Adrenal gland (tissue), 12 donors: ENCODE results near the gene NUDT2. TPM values are rescaled to one million over a fixed set of nuclear protein-coding genes. Genes with fewer than 3 reads are reported as not detected.
"Not testable (repeated sequence)": the region's sequence is repeated elsewhere in the genome, so short reads cannot be mapped to it uniquely, and the experiment has no call there.

Source experiments
- DNase-seq, 7 donors: peaks; one replicate each; pipeline ENCODE4 v3.0.0-alpha.2; 2019 to 2020
- H3K27ac ChIP-seq, 5 donors: fragments of 200-600 bp; sonication (generic) in 4 of 5; 1 replicate in 3 of 5; 2 replicates in 2 of 5; pipeline versions ENCODE4 v1.5.1 to v1.8.0; 2016 to 2020; ENCODE audit warnings: mild to moderate bottlenecking in 1 of 5
- H3K27me3 ChIP-seq: fragments of 200-600 bp; 2 replicates; pipeline ENCODE4 v1.8.0; 2021
- H3K36me3 ChIP-seq, 2 donors: fragments of 200-600 bp; replicated peaks in 1 of 2; 1 replicate in 1 of 2; 2 replicates in 1 of 2; pipeline versions ENCODE4 v1.5.1 to v1.8.0; 2018 to 2022
- H3K4me1 ChIP-seq, 2 donors: fragments of 200-600 bp; replicated peaks in 1 of 2; 1 replicate in 1 of 2; 2 replicates in 1 of 2; pipeline versions ENCODE4 v1.5.1 to v1.8.0; 2018 to 2021
- H3K4me3 ChIP-seq, 4 donors: fragments of 200-600 bp; sonication (generic) in 3 of 4; one replicate each; pipeline ENCODE4 v1.5.1; 2016 to 2018
- H3K9me3 ChIP-seq, 3 donors: fragments of 200-600 bp; sonication (generic) in 1 of 3; replicated peaks in 1 of 3; 1 replicate in 2 of 3; 2 replicates in 1 of 3; pipeline versions ENCODE4 v1.5.1 to v1.8.0; 2016 to 2021
- POLR2A ChIP-seq, 2 donors: fragments of 450-650 bp; IDR thresholded peaks; one replicate each; pipeline ENCODE4 v1.6.1; 2017; ENCODE audit warnings: antibody characterized with exemption in 2 of 2, mild to moderate bottlenecking in 2 of 2, moderate library complexity in 1 of 2
- WGBS, 4 donors: extraction: QIAGEN DNeasy Blood & Tissue Kit in 2 of 4; methylation state at CpG; one replicate each; pipeline versions ENCODE4 v1.1.5 to v1.1.7; 2013 to 2017; 5-methylcytosine and 5-hydroxymethylcytosine counted together
- intact Hi-C, 2 donors: fragments of 100-400 bp; cut with DNase I; formaldehyde crosslinking; loops; one replicate each; pipeline versions ENCODE4 v1.14.1 to v1.15.0; 2022 to 2023
- polyA plus RNA-seq, 3 donors: library from polyadenylated mRNA; stranded (reverse); fragments of 200-250 nt in 2 of 3; fragments of 350-450 nt in 1 of 3; fragmentation: Illumina TruSeq in 1 of 3; extraction: RNeasy Lipid Tissue Mini Kit (QIAGEN cat#74804) in 1 of 3; gene quantifications; one replicate each; pipeline ENCODE4 v1.2.3, GENCODE V29; 2013 to 2014
- total RNA-seq, 9 donors: library from RNA; depleted of rRNA in 4 of 9; stranded (reverse); fragments of >200 nt in 4 of 9; fragments of 120-200 nt in 1 of 9; fragmentation: NEBNext Ultra II Directional in 1 of 9; extraction: Animal tissue kit (Norgen Biotek cat#: 25700) in 1 of 9; gene quantifications; one replicate each; pipeline versions ENCODE4 v1.1.0 to v1.2.4, GENCODE V29; 2013 to 2023
- TF ChIP-seq, protein P1 (sequence below), 6 experiments: fragments of 450-650 bp in 4 of 6; fragments of 200-600 bp in 2 of 6; sonication (generic) in 1 of 6; IDR thresholded peaks; 1 replicate in 5 of 6; 2 replicates in 1 of 6; pipeline versions ENCODE4 v1.5.1 to v1.8.0; 2016 to 2021; ENCODE audit warnings: antibody characterized with exemption in 6 of 6, mild to moderate bottlenecking in 2 of 6, moderate library complexity in 1 of 6
- donor health status: healthy with polysubstance abuse.
- donor health status: Bipolar disorder and iron deficiency.
- donor health status: DM: yes; HTN: yes; CAD: no.
- donor health status: DM: no; HTN: no; CAD: no.
- donor health status: DM: no; HTN: no; CAD: no.
- donor health status: DM: yes; HTN: yes; CAD: no.

Gene NUDT2
- total and polyA plus RNA-seq, 12 donors, result 11.3 to 55.0 (median 33.4) TPM

DNA sequence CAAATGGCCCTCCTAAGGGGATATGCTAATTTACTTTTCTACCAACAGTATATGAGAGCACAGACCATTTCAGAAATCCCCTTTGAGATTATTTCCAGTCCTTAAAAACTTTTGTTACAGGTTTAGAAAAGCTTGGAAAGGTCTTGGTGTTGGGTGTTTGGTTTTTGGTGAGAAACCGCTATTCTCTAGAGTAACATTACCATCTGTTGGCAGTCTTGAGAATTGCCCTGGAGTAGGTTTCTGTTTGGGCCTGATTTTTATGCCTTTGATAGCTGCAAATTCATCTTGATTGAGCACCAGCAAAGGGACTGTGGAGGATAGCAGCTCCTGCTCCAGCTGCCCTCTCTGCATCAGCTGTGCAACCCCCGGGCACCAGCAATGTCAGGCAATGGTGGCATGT is 8.0 kb downstream of the NUDT2 start:
- Histone ChIP-seq H3K36me3 (peaks cover 0 to 20% of the 10 kb centered on the region in 2 donors), H3K9me3 (no peaks in the 10 kb centered on the region), H3K4me1 (peaks cover 0 to 11% of the 10 kb centered on the region in 2 donors), H3K27me3 (no peaks in the 10 kb centered on the region), H3K27ac (no peak overlapping the region), H3K4me3 (no peak overlapping the region)
- intact Hi-C loops, result loop anchor here in 1 of 2 donors (5.0 to 10.0 kb wide), 2 partner anchors 40 to 267 kb away; partner anchors contain the start of gene MYORG
- no peak for DNase-seq
- WGBS, 4 donors, result 94 to 100% (median 95%) methylated on average over 2 of the region's 2 CpGs
- TF ChIP-seq POLR2A (IDR thresholded peaks at IDR 0.05), result no peak
- TF ChIP-seq, protein P1, sequence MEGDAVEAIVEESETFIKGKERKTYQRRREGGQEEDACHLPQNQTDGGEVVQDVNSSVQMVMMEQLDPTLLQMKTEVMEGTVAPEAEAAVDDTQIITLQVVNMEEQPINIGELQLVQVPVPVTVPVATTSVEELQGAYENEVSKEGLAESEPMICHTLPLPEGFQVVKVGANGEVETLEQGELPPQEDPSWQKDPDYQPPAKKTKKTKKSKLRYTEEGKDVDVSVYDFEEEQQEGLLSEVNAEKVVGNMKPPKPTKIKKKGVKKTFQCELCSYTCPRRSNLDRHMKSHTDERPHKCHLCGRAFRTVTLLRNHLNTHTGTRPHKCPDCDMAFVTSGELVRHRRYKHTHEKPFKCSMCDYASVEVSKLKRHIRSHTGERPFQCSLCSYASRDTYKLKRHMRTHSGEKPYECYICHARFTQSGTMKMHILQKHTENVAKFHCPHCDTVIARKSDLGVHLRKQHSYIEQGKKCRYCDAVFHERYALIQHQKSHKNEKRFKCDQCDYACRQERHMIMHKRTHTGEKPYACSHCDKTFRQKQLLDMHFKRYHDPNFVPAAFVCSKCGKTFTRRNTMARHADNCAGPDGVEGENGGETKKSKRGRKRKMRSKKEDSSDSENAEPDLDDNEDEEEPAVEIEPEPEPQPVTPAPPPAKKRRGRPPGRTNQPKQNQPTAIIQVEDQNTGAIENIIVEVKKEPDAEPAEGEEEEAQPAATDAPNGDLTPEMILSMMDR (IDR thresholded peaks at IDR 0.05), result no peak

GRCh38 chr9:34338079-34338478 is 8.7 kb downstream of the NUDT2 start:
- peaks cover 6 to 17% of the 10 kb centered on the region in 2 donors for H3K4me1 ChIP-seq
- H3K27ac ChIP-seq, DNase-seq, H3K9me3 ChIP-seq, H3K4me3 ChIP-seq, H3K27me3 ChIP-seq: not testable (repeated sequence)
- peaks cover 0 to 20% of the 10 kb centered on the region in 2 donors for H3K36me3 ChIP-seq
- intact Hi-C loops, result loop anchor here in 1 of 2 donors (5.0 to 10.0 kb wide), 2 partner anchors 39 to 267 kb away; partner anchors contain the start of gene MYORG

DNA sequence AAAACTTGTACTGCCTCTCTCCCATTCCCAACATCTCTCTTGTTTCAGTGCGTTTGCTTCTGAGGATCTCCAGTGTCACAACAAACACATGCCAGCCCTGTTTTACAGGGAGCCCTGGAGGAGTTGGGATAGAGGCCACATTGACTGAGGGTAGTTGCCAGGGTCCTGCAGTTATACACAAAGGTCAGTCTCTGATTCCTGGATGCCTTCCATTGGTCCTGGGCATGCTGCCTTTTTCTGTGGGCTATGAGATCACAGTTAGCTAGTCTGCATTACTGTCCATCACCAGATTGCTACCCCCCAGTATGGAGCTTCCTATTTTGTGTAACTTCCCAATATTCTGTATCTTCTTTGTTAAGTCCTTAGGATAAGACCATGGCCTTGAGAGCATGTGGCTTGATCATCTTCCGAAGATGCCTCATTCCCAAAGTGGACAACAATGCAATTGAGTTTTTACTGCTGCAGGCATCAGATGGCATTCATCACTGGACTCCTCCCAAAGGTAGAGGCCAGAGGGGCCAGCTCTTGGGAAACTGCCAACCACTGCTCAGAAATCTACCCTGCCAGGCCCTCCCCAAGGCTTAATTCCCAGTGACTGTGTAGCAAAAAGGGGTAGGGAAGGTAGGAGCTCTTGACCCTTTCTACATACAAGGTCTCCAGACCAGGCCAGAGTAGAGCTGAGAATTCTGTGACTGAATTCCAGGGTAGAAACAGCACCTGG is 9.5 kb downstream of the NUDT2 start:
- no peak for TF ChIP-seq POLR2A (IDR thresholded peaks at IDR 0.05)
- TF ChIP-seq, protein P1 (IDR thresholded peaks at IDR 0.05), result no peak
- intact Hi-C loops, result loop anchor here in 1 of 2 donors (5.0 to 10.0 kb wide), 2 partner anchors 38 to 266 kb away; partner anchors contain the start of gene MYORG
- Histone ChIP-seq H3K9me3 (no peaks in the 10 kb centered on the region), H3K4me1 (peaks cover 13 to 20% of the 10 kb centered on the region in 2 donors), H3K27me3 (no peaks in the 10 kb centered on the region), H3K36me3 (peaks cover 0 to 20% of the 10 kb centered on the region in 2 donors), H3K4me3 (no peak overlapping the region), H3K27ac (no peak overlapping the region)
- DNase-seq, result no peak
- 72 to 86% (median 81%) methylated on average over 2 of the region's 2 CpGs for WGBS, 4 donors

GRCh38 chr9:34341659-34342295 is 12.4 kb downstream of the NUDT2 start:
- Histone ChIP-seq H3K4me1 (peaks cover 19 to 27% of the 10 kb centered on the region in 2 donors), H3K27ac (peak overlapping the region in 4 of 5 donors; percentile 30 to 81 (median 76)), H3K27me3 (no peaks in the 10 kb centered on the region), H3K9me3 (no peaks in the 10 kb centered on the region), H3K36me3 (peaks cover 0 to 20% of the 10 kb centered on the region in 2 donors), H3K4me3 (no peak overlapping the region)
- TF ChIP-seq POLR2A (IDR thresholded peaks at IDR 0.05), result no peak
- TF ChIP-seq, protein P1 (IDR thresholded peaks at IDR 0.05), result no peak
- 85 to 93% (median 89%) methylated on average over 5 to 7 of the region's 7 CpGs for WGBS, 4 donors
- peak in 1 of 7 donors; percentile 30 for DNase-seq
- intact Hi-C loops, result no loop called here
